Erythroblast (primary cell): ENCODE data around the gene B3GALNT2.

Experiments used
- DNase-seq, 2 experiments: peaks; one replicate each; lab custom pipeline; 2025; lab: John Stamatoyannopoulos, UW
- GATA1 ChIP-seq: IDR thresholded peaks from 2 replicates; pipeline ENCODE4 v1.6.1; 2011; ENCODE audit warnings: low read depth, mild to moderate bottlenecking, control low read depth, low read length, moderate library complexity
- POLR2A ChIP-seq: IDR thresholded peaks from 2 replicates; pipeline ENCODE4 v1.6.1; 2011; ENCODE audit warnings: mild to moderate bottlenecking, low read length

B3GALNT2 gene

DNA sequence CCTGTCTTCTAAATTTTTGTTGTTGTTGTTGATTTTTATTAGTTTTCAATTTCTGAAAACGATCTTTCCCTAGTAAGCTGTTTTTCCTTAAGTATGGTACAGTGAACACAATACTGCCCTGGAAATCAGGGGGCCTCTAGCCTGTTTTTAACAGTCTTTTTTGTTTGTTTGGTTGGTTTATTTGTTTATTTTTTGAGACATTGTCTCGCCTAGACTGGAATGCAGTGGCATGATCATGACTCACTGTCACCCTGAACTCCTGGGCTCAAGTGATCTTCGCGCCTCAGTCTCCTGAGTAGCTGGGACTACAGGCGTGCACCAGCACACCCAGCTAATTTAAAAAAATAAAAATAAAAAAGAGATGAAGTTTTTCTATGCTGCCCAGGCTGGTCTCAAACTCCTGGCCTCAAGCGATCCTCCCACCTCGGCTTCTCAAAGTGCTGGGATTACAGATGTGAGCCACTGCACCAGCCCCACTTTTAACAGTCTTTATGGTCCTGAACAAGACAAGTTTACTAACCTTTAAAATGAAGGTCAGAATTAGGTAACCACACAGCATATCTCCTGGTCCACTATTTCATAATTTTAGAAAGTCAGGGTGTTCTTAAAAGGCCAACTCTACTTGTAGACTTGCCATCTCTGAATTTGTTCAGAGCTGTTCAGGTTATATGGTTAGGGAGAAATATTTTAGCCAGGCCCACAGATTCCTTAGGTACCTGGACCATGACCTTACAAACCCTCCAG lies 101.6 kb downstream of the B3GALNT2 start:
- no peak for TF ChIP-seq POLR2A
- TF ChIP-seq GATA1 = no peak

DNA sequence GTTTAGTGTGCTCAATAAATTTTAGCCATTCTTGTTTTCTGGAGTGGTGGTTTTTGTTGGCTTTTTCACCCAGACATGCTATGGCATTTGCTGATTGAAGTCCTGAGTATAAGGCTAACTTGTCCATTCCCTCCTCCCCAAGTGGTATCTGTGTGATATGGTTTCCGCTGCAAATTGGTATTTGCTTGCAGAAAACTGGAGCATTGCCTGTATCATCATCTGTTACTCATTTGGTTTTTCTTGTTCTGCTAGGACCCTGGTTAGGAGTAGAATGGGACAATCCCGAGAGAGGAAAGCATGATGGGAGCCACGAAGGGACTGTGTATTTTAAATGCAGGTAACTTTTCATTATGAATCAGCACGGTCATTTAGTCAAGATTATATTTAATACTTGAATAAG lies 103.0 kb downstream of the B3GALNT2 start:
- TF ChIP-seq POLR2A (no peak), GATA1 (no peak)
- DNase-seq = no peak

More for the DNA sequence above, 101.6 kb downstream of the B3GALNT2 start:
- DNase-seq = no peak
